Astrocyte (in vitro differentiated cells and primary cell): ENCODE data around the gene NFAM1. TPM values are rescaled to one million over a fixed set of nuclear protein-coding genes. Genes with fewer than 3 reads are reported as not detected.

Source experiments
- DNase-seq: peaks from one replicate; pipeline ENCODE4 v3.0.0-alpha.2; 2010; ENCODE audit warnings: low read depth
- FAIRE-seq: peaks from 2 replicates; lab custom pipeline; 2011; peaks lifted over from hg19 to GRCh38; lab: Jason Lieb, UNC
- H2AFZ ChIP-seq: 2 replicates; pipeline ENCODE4 v1.6.0; 2012; ENCODE audit warnings: low read depth, low read length, inconsistent platforms
- H3K27ac ChIP-seq: 2 replicates; pipeline ENCODE4 v1.5.1; 2011; ENCODE audit warnings: low read depth, low read length, inconsistent platforms
- H3K27me3 ChIP-seq: 2 replicates; pipeline ENCODE4 v1.6.0; 2011; ENCODE audit warnings: low read length, inconsistent platforms; ENCODE audit not compliant: insufficient read depth
- H3K36me3 ChIP-seq: 2 replicates; pipeline ENCODE4 v1.5.1; 2011; ENCODE audit warnings: low read length, inconsistent platforms; ENCODE audit not compliant: insufficient read depth
- H3K4me1 ChIP-seq: 2 replicates; pipeline ENCODE4 v1.5.1; 2011; ENCODE audit warnings: low read length, inconsistent platforms; ENCODE audit not compliant: insufficient read depth
- H3K4me2 ChIP-seq: 2 replicates; pipeline ENCODE4 v1.6.0; 2012; ENCODE audit warnings: low read length, inconsistent platforms
- H3K4me3 ChIP-seq: 2 replicates; pipeline ENCODE4 v1.5.1; 2011; ENCODE audit warnings: low read depth, mild to moderate bottlenecking, low read length, inconsistent platforms; ENCODE audit not compliant: insufficient read depth
- H3K79me2 ChIP-seq: 2 replicates; pipeline ENCODE4 v1.6.0; 2012; ENCODE audit warnings: mild to moderate bottlenecking, low read length, inconsistent platforms; ENCODE audit not compliant: insufficient read depth
- H3K9ac ChIP-seq: 2 replicates; pipeline ENCODE4 v1.6.0; 2012; ENCODE audit warnings: mild to moderate bottlenecking, low read length, inconsistent platforms
- H3K9me3 ChIP-seq: 2 replicates; pipeline ENCODE4 v1.5.1; 2012; ENCODE audit warnings: low read depth, mild to moderate bottlenecking, low read length, inconsistent platforms; ENCODE audit not compliant: insufficient read depth
- H4K20me1 ChIP-seq: 2 replicates; pipeline ENCODE4 v1.6.0; 2012; ENCODE audit warnings: low read length, inconsistent platforms; ENCODE audit not compliant: insufficient read depth
- H3K27ac Mint-ChIP-seq: one replicate; pipeline ENCODE4 v1.8.0; 2021; ENCODE audit warnings: mild to moderate bottlenecking, mixed read lengths; ENCODE audit not compliant: unreplicated experiment
- H3K27me3 Mint-ChIP-seq: one replicate; pipeline ENCODE4 v1.8.0; 2021; ENCODE audit warnings: low read depth, mixed read lengths; ENCODE audit not compliant: unreplicated experiment
- H3K36me3 Mint-ChIP-seq: one replicate; pipeline ENCODE4 v1.8.0; 2021; ENCODE audit warnings: low read depth, mixed read lengths; ENCODE audit not compliant: unreplicated experiment
- H3K4me1 Mint-ChIP-seq: one replicate; pipeline ENCODE4 v1.8.0; 2021; ENCODE audit warnings: low read depth, mixed read lengths; ENCODE audit not compliant: unreplicated experiment
- H3K4me3 Mint-ChIP-seq: one replicate; pipeline ENCODE4 v1.8.0; 2021; ENCODE audit warnings: mild to moderate bottlenecking, moderate library complexity, mixed read lengths; ENCODE audit not compliant: unreplicated experiment
- H3K9me3 Mint-ChIP-seq: one replicate; pipeline ENCODE4 v1.8.0; 2021; ENCODE audit warnings: mild to moderate bottlenecking, mixed read lengths; ENCODE audit not compliant: unreplicated experiment
- EZH2 ChIP-seq: IDR thresholded peaks from 2 replicates; pipeline ENCODE4 v1.6.1; 2012; ENCODE audit warnings: mild to moderate bottlenecking, low read length, inconsistent platforms; ENCODE audit not compliant: insufficient read depth
- total RNA-seq: library from RNA; stranded (reverse); gene quantifications from 2 replicates; pipeline ENCODE4 v1.2.1, GENCODE V29; 2021
- TF ChIP-seq, protein P1 (sequence below): IDR thresholded peaks from 2 replicates; pipeline ENCODE4 v1.5.1; 2011; ENCODE audit warnings: low read depth, mild to moderate bottlenecking, inconsistent platforms, low read length, moderate library complexity; ENCODE audit not compliant: insufficient read depth

NFAM1 gene
- total RNA-seq, 1 donor from 2014 or later, result 0.07 TPM

DNA sequence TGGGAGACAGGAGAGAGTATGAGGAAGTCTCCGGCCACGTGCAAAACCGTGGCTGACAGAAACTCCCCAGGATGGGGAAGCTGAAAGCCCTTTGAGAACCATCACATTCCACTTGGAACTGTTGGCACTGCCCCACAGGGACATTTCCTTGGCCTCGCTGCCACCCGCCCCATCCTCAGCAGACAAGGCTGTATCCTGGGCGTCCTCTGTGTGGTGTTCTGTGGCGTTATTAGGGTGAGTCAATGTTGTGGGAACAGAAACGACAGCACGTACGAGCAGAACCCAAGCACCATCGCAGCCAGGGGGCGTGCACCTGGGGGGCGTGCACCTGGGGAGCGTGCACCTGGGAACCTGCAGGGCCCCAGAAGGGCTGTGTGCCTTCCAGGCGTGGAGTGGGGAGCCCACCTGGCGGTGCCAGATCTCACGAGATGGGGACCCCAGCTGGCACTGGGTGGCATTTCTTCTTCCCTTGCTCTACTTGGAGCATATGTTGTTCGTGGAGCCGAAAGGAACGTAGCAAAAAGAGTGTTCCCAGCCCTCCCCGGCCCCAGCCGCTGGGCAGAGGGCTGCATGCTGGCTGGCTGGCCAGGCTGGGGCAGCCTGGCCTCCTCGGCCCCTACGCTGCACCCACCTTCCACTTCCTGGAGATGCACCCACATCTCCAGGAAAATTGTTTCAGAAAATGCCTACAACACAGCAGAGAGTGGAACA, 35.4 kb downstream of the NFAM1 start:
- H4K20me1 ChIP-seq, result no peaks in the 10 kb centered on the region
- no peaks in the 10 kb centered on the region for H3K4me1 ChIP-seq
- Mint-ChIP-seq H3K36me3 (no peaks in the 10 kb centered on the region), H3K9me3 (no peaks in the 10 kb centered on the region), H3K4me3 (no peak overlapping the region), H3K4me1 (no peaks in the 10 kb centered on the region), H3K27ac (no peak overlapping the region), H3K27me3 (peaks cover 28% of the 10 kb centered on the region)
- FAIRE-seq (no peak), DNase-seq (no peak)
- H2AFZ ChIP-seq, result no peak overlapping the region
- no peak overlapping the region for H3K4me3 ChIP-seq
- H3K27ac ChIP-seq, result no peak overlapping the region
- H3K36me3 ChIP-seq, result no peaks in the 10 kb centered on the region
- H3K9me3 ChIP-seq, result no peaks in the 10 kb centered on the region
- H3K4me2 ChIP-seq, result no peak overlapping the region
- peaks cover 7% of the 10 kb centered on the region for H3K27me3 ChIP-seq
- no peak overlapping the region for H3K9ac ChIP-seq
- no peaks in the 10 kb centered on the region for H3K79me2 ChIP-seq
- TF ChIP-seq EZH2, result no peak
- TF ChIP-seq, protein P1, sequence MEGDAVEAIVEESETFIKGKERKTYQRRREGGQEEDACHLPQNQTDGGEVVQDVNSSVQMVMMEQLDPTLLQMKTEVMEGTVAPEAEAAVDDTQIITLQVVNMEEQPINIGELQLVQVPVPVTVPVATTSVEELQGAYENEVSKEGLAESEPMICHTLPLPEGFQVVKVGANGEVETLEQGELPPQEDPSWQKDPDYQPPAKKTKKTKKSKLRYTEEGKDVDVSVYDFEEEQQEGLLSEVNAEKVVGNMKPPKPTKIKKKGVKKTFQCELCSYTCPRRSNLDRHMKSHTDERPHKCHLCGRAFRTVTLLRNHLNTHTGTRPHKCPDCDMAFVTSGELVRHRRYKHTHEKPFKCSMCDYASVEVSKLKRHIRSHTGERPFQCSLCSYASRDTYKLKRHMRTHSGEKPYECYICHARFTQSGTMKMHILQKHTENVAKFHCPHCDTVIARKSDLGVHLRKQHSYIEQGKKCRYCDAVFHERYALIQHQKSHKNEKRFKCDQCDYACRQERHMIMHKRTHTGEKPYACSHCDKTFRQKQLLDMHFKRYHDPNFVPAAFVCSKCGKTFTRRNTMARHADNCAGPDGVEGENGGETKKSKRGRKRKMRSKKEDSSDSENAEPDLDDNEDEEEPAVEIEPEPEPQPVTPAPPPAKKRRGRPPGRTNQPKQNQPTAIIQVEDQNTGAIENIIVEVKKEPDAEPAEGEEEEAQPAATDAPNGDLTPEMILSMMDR, result no peak

DNA sequence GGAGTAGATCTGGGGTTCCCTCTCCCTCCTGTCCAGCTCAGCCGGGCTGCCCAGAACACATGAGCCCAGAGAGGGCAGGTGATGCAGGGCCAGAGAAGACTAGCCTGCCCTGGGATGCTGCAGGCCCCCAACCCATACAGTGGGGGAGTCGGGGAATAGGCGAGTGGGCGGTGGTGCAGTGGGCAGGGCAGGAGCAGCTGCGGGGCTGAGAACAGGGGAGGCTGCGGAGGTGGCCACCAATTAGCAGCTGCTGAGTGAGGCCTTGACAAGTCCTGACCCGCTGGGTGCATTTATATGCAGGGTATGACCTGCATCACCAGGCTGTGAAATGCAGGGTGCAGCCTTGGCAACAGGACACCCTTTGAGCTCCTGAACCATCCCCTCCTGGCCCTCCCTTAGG, 43.1 kb downstream of the NFAM1 start:
- peaks cover 41% of the 10 kb centered on the region for H3K27me3 Mint-ChIP-seq

More for the DNA sequence above, 43.1 kb downstream of the NFAM1 start:
- H3K4me2 ChIP-seq, result no peak overlapping the region
- no peak overlapping the region for H3K9ac ChIP-seq
- Mint-ChIP-seq H3K4me3 (no peak overlapping the region), H3K4me1 (no peaks in the 10 kb centered on the region), H3K36me3 (no peaks in the 10 kb centered on the region), H3K9me3 (no peaks in the 10 kb centered on the region), H3K27ac (no peak overlapping the region)
- no peak overlapping the region for H3K27ac ChIP-seq
- no peaks in the 10 kb centered on the region for H3K27me3 ChIP-seq
- FAIRE-seq (no peak), DNase-seq (no peak)
- H2AFZ ChIP-seq, result no peak overlapping the region
- no peaks in the 10 kb centered on the region for H3K4me1 ChIP-seq
- no peak for TF ChIP-seq EZH2
- TF ChIP-seq, protein P1, result no peak
- H3K79me2 ChIP-seq, result no peaks in the 10 kb centered on the region
- H4K20me1 ChIP-seq, result no peaks in the 10 kb centered on the region
- H3K4me3 ChIP-seq, result no peak overlapping the region
- no peaks in the 10 kb centered on the region for H3K9me3 ChIP-seq
- H3K36me3 ChIP-seq, result no peaks in the 10 kb centered on the region
